K562 (cell line): Measurements from ENCODE around the gene SULT1A3. TPM values are rescaled to one million over a fixed set of nuclear protein-coding genes. Genes with fewer than 3 reads are reported as not detected.

Experiments
- ADNP ChIP-seq: fragments of 200-800 bp; sonication (Bioruptor generic); IDR thresholded peaks from 2 replicates; pipeline ENCODE4 v1.6.1; 2016; ENCODE audit warnings: missing genetic modification characterization, missing compliant biosample characterization
- HIVEP1 ChIP-seq: fragments of 250-450 bp; sonication (Bioruptor Pico); IDR thresholded peaks from 2 replicates; pipeline ENCODE4 v1.4.0; 2020; ENCODE audit warnings: mild to moderate bottlenecking
- MAZ ChIP-seq, 2 experiments: fragments of 450-650 bp in 1 of 2; sonication (generic) in 1 of 2; formaldehyde crosslinking; IDR thresholded peaks in 1 of 2; conservative IDR thresholded peaks in 1 of 2; 2 replicates each; pipeline versions ENCODE4 v1.4.0 to v1.5.0; 2020; ENCODE audit warnings: mild to moderate bottlenecking in 1 of 2, missing genetic modification reagents in 1 of 2
- PHB2 ChIP-seq: fragments of 450-650 bp; IDR thresholded peaks from 2 replicates; pipeline ENCODE4 v1.6.1; 2017; ENCODE audit warnings: low read depth
- PRMT5 ChIP-seq: sonication (generic); formaldehyde crosslinking; IDR thresholded peaks from 2 replicates; pipeline ENCODE4 v1.5.0; 2020; ENCODE audit warnings: missing genetic modification reagents
- TARDBP ChIP-seq: fragments of 450-650 bp; IDR thresholded peaks from 2 replicates; pipeline ENCODE4 v1.6.1; 2016
- TBL1XR1 ChIP-seq, 2 experiments: IDR thresholded peaks; 2 replicates each; pipeline ENCODE4 v1.6.1; 2012; ENCODE audit warnings: improper control_type of control experiment in 2 of 2, low read length in 2 of 2, mild to moderate bottlenecking in 1 of 2
- ZFP36 ChIP-seq: fragments of 150-350 bp; IDR thresholded peaks from 2 replicates; pipeline ENCODE4 v1.6.1; 2018; ENCODE audit warnings: low read length, low read depth; ENCODE audit not compliant: partially characterized antibody
- ZNF140 ChIP-seq: fragments of 250-450 bp; sonication (Bioruptor Pico); IDR thresholded peaks from 2 replicates; pipeline ENCODE4 v1.8.0; 2021; ENCODE audit warnings: moderate library complexity, mild to moderate bottlenecking, inconsistent platforms
- ZNF644 ChIP-seq: fragments of 200-800 bp; sonication (Bioruptor generic); IDR thresholded peaks from 2 replicates; pipeline ENCODE4 v1.6.1; 2016; ENCODE audit warnings: low read depth, missing genetic modification characterization, missing compliant biosample characterization
- ZNF778 ChIP-seq: fragments of 450-650 bp; formaldehyde crosslinking; IDR thresholded peaks from 2 replicates; pipeline ENCODE4 v1.4.0; 2020; ENCODE audit warnings: mild to moderate bottlenecking, moderate library complexity
- polyA plus RNA-seq, 8 experiments: library from polyadenylated mRNA; depleted of rRNA in 4 of 8; stranded (reverse) in 5 of 8; unstranded in 3 of 8; fragments of >200 nt; fragmentation: Nextera tagmentation in 2 of 8; fragmentation: Illumina TruSeq in 1 of 8; extraction: Ambion mirVana in 2 of 8; extraction: Trizol in 1 of 8; gene quantifications; 2 replicates each; pipeline versions ENCODE4 v1.2.1 to v1.2.3, GENCODE V29; 2011 to 2014; ENCODE audit warnings: inconsistent platforms in 1 of 8, missing spikeins in 1 of 8
- total RNA-seq, 7 experiments: library from RNA; depleted of rRNA in 6 of 7; stranded (reverse); fragments of >200 nt in 6 of 7; fragmentation: Illumina TruSeq in 2 of 7; extraction: Trizol in 2 of 7; gene quantifications; 2 replicates each; pipeline versions ENCODE4 v1.2.1 to v1.2.3, GENCODE V29; 2011 to 2021; ENCODE audit warnings: low replicate concordance in 1 of 7
- TF ChIP-seq, protein P1 (sequence below), 2 experiments: fragments of 150-350 bp in 1 of 2; IDR thresholded peaks; 2 replicates each; pipeline ENCODE4 v1.6.1; 2012 to 2016; ENCODE audit warnings: low read depth in 2 of 2, low read length in 2 of 2, mild to moderate bottlenecking in 1 of 2, moderate library complexity in 1 of 2
- TF ChIP-seq, protein P2 (sequence below): sonication (generic); formaldehyde crosslinking; IDR thresholded peaks from 2 replicates; pipeline ENCODE4 v1.8.1; 2023; ENCODE audit warnings: mild to moderate bottlenecking, missing genetic modification reagents
- TF ChIP-seq, protein P3 (sequence below): fragments of 450-650 bp; formaldehyde crosslinking; IDR thresholded peaks from 2 replicates; pipeline ENCODE4 v1.4.0; 2020; ENCODE audit warnings: mild to moderate bottlenecking, moderate library complexity
- TF ChIP-seq, protein P4 (sequence below): fragments of 200-800 bp; sonication (Bioruptor generic); IDR thresholded peaks from 2 replicates; pipeline ENCODE4 v1.6.1; 2017; ENCODE audit warnings: missing genetic modification characterization, missing compliant biosample characterization
- TF ChIP-seq, protein P5 (sequence below): fragments of 250-450 bp; sonication (Bioruptor Pico); IDR thresholded peaks from 2 replicates; pipeline ENCODE4 v1.8.0; 2021; ENCODE audit warnings: moderate library complexity, mild to moderate bottlenecking, inconsistent platforms

Gene SULT1A3
- total and polyA plus RNA-seq, 9 of the 15 experiments (the other 6 are each of a cell fraction or from before 2014, with no cell fraction given): 2.4 to 18.0 (median 7.3) TPM

DNA sequence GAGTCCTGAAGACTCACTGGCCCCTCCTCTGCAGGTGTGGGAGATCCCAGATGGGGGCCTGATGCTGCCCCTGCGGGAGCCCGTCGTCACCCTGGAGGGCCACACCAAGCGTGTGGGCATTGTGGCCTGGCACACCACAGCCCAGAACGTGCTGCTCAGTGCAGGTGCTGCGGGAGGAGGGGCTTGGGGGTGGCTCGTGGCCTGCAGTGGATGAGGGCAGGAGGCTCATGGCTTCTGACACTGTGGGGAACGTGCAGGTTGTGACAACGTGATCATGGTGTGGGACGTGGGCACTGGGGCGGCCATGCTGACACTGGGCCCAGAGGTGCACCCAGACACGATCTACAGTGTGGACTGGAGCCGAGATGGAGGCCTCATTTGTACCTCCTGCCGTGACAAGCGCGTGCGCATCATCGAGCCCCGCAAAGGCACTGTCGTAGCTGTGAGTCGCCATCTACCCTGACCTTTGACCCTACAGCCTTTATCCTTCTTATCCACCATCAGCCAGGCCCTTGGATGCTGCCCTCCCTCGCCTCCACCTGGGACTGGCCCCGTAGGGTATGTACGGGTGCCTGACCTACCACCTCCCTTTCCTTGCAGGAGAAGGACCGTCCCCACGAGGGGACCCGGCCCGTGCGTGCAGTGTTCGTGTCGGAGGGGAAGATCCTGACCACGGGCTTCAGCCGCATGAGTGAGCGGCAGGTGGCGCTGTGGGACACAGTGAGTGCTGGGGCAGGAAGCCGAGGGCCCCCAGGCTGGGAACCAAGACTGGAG, 12.1 kb upstream of the SULT1A3 start (continued):
- TF ChIP-seq, protein P1, sequence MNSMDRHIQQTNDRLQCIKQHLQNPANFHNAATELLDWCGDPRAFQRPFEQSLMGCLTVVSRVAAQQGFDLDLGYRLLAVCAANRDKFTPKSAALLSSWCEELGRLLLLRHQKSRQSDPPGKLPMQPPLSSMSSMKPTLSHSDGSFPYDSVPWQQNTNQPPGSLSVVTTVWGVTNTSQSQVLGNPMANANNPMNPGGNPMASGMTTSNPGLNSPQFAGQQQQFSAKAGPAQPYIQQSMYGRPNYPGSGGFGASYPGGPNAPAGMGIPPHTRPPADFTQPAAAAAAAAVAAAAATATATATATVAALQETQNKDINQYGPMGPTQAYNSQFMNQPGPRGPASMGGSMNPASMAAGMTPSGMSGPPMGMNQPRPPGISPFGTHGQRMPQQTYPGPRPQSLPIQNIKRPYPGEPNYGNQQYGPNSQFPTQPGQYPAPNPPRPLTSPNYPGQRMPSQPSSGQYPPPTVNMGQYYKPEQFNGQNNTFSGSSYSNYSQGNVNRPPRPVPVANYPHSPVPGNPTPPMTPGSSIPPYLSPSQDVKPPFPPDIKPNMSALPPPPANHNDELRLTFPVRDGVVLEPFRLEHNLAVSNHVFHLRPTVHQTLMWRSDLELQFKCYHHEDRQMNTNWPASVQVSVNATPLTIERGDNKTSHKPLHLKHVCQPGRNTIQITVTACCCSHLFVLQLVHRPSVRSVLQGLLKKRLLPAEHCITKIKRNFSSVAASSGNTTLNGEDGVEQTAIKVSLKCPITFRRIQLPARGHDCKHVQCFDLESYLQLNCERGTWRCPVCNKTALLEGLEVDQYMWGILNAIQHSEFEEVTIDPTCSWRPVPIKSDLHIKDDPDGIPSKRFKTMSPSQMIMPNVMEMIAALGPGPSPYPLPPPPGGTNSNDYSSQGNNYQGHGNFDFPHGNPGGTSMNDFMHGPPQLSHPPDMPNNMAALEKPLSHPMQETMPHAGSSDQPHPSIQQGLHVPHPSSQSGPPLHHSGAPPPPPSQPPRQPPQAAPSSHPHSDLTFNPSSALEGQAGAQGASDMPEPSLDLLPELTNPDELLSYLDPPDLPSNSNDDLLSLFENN (IDR thresholded peaks at IDR 0.05; ENCODE audit: low read depth in 2 of 2, low read length in 2 of 2): no peak
- peak; percentile 12 for TF ChIP-seq ZFP36
- TF ChIP-seq ZNF644: no peak
- TF ChIP-seq, protein P2, sequence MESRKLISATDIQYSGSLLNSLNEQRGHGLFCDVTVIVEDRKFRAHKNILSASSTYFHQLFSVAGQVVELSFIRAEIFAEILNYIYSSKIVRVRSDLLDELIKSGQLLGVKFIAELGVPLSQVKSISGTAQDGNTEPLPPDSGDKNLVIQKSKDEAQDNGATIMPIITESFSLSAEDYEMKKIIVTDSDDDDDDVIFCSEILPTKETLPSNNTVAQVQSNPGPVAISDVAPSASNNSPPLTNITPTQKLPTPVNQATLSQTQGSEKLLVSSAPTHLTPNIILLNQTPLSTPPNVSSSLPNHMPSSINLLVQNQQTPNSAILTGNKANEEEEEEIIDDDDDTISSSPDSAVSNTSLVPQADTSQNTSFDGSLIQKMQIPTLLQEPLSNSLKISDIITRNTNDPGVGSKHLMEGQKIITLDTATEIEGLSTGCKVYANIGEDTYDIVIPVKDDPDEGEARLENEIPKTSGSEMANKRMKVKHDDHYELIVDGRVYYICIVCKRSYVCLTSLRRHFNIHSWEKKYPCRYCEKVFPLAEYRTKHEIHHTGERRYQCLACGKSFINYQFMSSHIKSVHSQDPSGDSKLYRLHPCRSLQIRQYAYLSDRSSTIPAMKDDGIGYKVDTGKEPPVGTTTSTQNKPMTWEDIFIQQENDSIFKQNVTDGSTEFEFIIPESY: peak; percentile 76
- 0 out of 2 replicates have a peak, but pooled peaks have one; percentile 33 for TF ChIP-seq TARDBP
- no peak for TF ChIP-seq HIVEP1 (CRISPR knock-in tag)
- no peak for TF ChIP-seq TBL1XR1 (IDR thresholded peaks at IDR 0.05; ENCODE audit: low read length in 2 of 2)
- TF ChIP-seq, protein P3, sequence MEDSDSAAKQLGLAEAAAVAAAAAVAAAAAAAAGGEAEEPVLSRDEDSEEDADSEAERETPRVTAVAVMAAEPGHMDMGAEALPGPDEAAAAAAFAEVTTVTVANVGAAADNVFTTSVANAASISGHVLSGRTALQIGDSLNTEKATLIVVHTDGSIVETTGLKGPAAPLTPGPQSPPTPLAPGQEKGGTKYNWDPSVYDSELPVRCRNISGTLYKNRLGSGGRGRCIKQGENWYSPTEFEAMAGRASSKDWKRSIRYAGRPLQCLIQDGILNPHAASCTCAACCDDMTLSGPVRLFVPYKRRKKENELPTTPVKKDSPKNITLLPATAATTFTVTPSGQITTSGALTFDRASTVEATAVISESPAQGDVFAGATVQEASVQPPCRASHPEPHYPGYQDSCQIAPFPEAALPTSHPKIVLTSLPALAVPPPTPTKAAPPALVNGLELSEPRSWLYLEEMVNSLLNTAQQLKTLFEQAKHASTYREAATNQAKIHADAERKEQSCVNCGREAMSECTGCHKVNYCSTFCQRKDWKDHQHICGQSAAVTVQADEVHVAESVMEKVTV (CRISPR knock-in tag): no peak
- TF ChIP-seq, protein P4, sequence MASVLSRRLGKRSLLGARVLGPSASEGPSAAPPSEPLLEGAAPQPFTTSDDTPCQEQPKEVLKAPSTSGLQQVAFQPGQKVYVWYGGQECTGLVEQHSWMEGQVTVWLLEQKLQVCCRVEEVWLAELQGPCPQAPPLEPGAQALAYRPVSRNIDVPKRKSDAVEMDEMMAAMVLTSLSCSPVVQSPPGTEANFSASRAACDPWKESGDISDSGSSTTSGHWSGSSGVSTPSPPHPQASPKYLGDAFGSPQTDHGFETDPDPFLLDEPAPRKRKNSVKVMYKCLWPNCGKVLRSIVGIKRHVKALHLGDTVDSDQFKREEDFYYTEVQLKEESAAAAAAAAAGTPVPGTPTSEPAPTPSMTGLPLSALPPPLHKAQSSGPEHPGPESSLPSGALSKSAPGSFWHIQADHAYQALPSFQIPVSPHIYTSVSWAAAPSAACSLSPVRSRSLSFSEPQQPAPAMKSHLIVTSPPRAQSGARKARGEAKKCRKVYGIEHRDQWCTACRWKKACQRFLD (CRISPR knock-in tag): 0 out of 2 replicates have a peak, but pooled peaks have one; percentile 33
- no peak for TF ChIP-seq ZNF140 (CRISPR knock-in tag)
- peak in 1 of 2 experiments; percentile 76 for TF ChIP-seq MAZ (CRISPR knock-in tag; conservative IDR thresholded peaks at IDR 0.05 in 1 of 2, IDR thresholded peaks at IDR 0.05 in 1 of 2)
- TF ChIP-seq, protein P5, sequence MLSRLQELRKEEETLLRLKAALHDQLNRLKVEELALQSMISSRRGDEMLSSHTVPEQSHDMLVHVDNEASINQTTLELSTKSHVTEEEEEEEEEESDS (CRISPR knock-in tag): no peak
- no peak for TF ChIP-seq ZNF778 (CRISPR knock-in tag)
- no peak for TF ChIP-seq PHB2
- TF ChIP-seq PRMT5: no peak
- TF ChIP-seq ADNP (tag): no peak
